ENCODE data around the gene HSPG2. TPM values are rescaled to one million over a fixed set of nuclear protein-coding genes. Genes with fewer than 3 reads are reported as not detected.

HSPG2 gene
- total and polyA plus RNA-seq, 2 of the 8 experiments (the other 6 are each of a cell fraction or from before 2014, with no cell fraction given): 17.8 to 111 TPM

GRCh38 chr1:21931171-21932093 lies 5.7 kb downstream of the HSPG2 start:
- no peak overlapping the region for H3K4me2 ChIP-seq (ENCODE audit: insufficient read depth in 1 of 2, low read depth in 2 of 2, low read length in 2 of 2)
- no peak for TF ChIP-seq BCL11A (IDR thresholded peaks at IDR 0.05; ENCODE audit: low read depth in 2 of 2, low read length in 2 of 2)
- TF ChIP-seq SP4 (IDR thresholded peaks at IDR 0.05; ENCODE audit: low read length): no peak
- TF ChIP-seq JUND (IDR thresholded peaks at IDR 0.05; ENCODE audit: low read length): no peak
- no peak for TF ChIP-seq POLR2AphosphoS5 (IDR thresholded peaks at IDR 0.05; ENCODE audit: low read depth, low read length)
- TF ChIP-seq SIRT6 (IDR thresholded peaks at IDR 0.05; ENCODE audit: low read length): no peak
- no peak for TF ChIP-seq KDM1A (IDR thresholded peaks at IDR 0.05; ENCODE audit: borderline replicate concordance, low read length)
- TF ChIP-seq CTCF (IDR thresholded peaks at IDR 0.05; ENCODE audit: control extremely low read depth in 1 of 3, insufficient read depth in 1 of 3, low read depth in 1 of 3, low read length in 3 of 3): no peak
- TF ChIP-seq JUN (IDR thresholded peaks at IDR 0.05; ENCODE audit: low read depth, low read length): no peak
- no peak for TF ChIP-seq RAD21 (IDR thresholded peaks at IDR 0.05 in 1 of 2, conservative IDR thresholded peaks at IDR 0.05 in 1 of 2; ENCODE audit: low read depth in 2 of 2, low read length in 2 of 2)

More at GRCh38 chr1:21931171-21932093, 5.7 kb downstream of the HSPG2 start:
- Histone ChIP-seq H3K23me2 (ENCODE audit: low read depth, low read length) (peaks cover 5% of the 10 kb centered on the region), H4K20me1 (replicated peaks in 1 of 2; ENCODE audit: control insufficient read depth in 1 of 2, insufficient read depth in 2 of 2, low read length in 2 of 2) (peaks cover 4 to 21% of the 10 kb centered on the region in 2 experiments), H3K9ac (replicated peaks in 1 of 4; ENCODE audit: extremely low read depth in 1 of 4, low read depth in 3 of 4, low read length in 3 of 4) (peak overlapping the region in 2 of 4 experiments; percentile 38 to 51; a peak in 2 of 7 replicates), H3K4me3 (ENCODE audit: extremely low read depth in 1 of 4, insufficient read depth in 2 of 4, low read depth in 3 of 4, low read length in 4 of 4) (no peak overlapping the region), H4K8ac (ENCODE audit: extremely low read depth, insufficient read depth, low read length) (no peak overlapping the region; the same call in 1 of the 2 replicates), H2BK15ac (ENCODE audit: low read length) (no peak overlapping the region), H3K36me3 (ENCODE audit: control insufficient read depth in 2 of 4, insufficient read depth in 4 of 4, low read length in 3 of 4) (no peaks in the 10 kb centered on the region), H4K91ac (replicated peaks; ENCODE audit: insufficient read length, low read length) (no peak overlapping the region), H2BK120ac (replicated peaks; ENCODE audit: low read depth, low read length) (no peak overlapping the region), H3K56ac (replicated peaks; ENCODE audit: insufficient read length, low read depth, low read length) (no peak overlapping the region), H2BK12ac (ENCODE audit: low read depth, low read length) (no peak overlapping the region), H3K14ac (ENCODE audit: insufficient read length) (no peak overlapping the region), H2AFZ (ENCODE audit: low read length) (no peak overlapping the region), H3K23ac (ENCODE audit: insufficient read length) (no peak overlapping the region), H3K18ac (ENCODE audit: extremely low read depth, low read length) (0 out of 2 replicates have a peak overlapping the region, but pooled peaks have one; percentile 19), H2AK5ac (ENCODE audit: low read depth, low read length) (no peak overlapping the region), H3K79me2 (ENCODE audit: control insufficient read depth in 1 of 2, insufficient read depth in 2 of 2, low read length in 2 of 2) (peaks cover 5 to 68% of the 10 kb centered on the region in 2 experiments; a peak in 3 of 4 replicates), H3K27me3 (replicated peaks in 1 of 4; ENCODE audit: control insufficient read depth in 3 of 4, extremely low read depth in 1 of 4, insufficient read depth in 3 of 4, low read length in 3 of 4) (no peaks in the 10 kb centered on the region), H3K4ac (replicated peaks; ENCODE audit: insufficient read length, low read depth, low read length) (no peak overlapping the region), H3K27ac (ENCODE audit: low read depth, low read length) (no peak overlapping the region; the same call in 1 of the 2 replicates), H4K5ac (ENCODE audit: insufficient read length, low read depth, low read length) (no peak overlapping the region), H3K79me1 (ENCODE audit: low read depth, low read length) (peaks cover 32% of the 10 kb centered on the region), H2BK5ac (ENCODE audit: low read depth, low read length) (peak overlapping the region; percentile 2; the same call in 1 of the 2 replicates), H2BK20ac (ENCODE audit: low read length) (no peak overlapping the region), H3K9me3 (ENCODE audit: insufficient read depth in 2 of 2, low read depth in 1 of 2, low read length in 1 of 2) (no peaks in the 10 kb centered on the region), H3K4me1 (replicated peaks in 1 of 4; ENCODE audit: control insufficient read depth in 3 of 4, insufficient read depth in 4 of 4, low read length in 3 of 4) (peaks cover 8 to 45% (median 25%) of the 10 kb centered on the region in 4 experiments)
- 85% methylated on average over 15 of the region's 16 CpGs; no CpG with 5 or more reads in 1 of the 2 experiments for WGBS, 2 experiments (ENCODE audit: extremely low coverage in 1 of 2, insufficient coverage in 1 of 2, insufficient read length in 1 of 2, insufficient replicate concordance in 2 of 2, low coverage in 1 of 2, low lambda C conversion rate in 2 of 2, missing lambda C conversion rate in 1 of 2)
- ChIA-PET POLR2A (ENCODE audit: partially characterized antibody) (interaction anchor here (1.0 to 5.9 kb wide), 3 partner anchors 8 to 16 kb away, joined by 4 to 36 read pairs (median 6); no protein-coding TSS in a partner anchor), CTCF (ENCODE audit: partially characterized antibody) (interaction anchor here (0.6 to 3.7 kb wide), 4 partner anchors 11 to 35 kb away, joined by 3 to 11 read pairs (median 4); no protein-coding TSS in a partner anchor)
- DNase-seq (ENCODE audit: low read depth in 1 of 2, low spot score in 2 of 2): no peak
- no peak for FAIRE-seq
